GM12891 (cell line): ENCODE results near the gene BHLHA15.

Experiments used
- POLR2A ChIP-seq: IDR thresholded peaks from 2 replicates; pipeline ENCODE4 v1.6.1; 2011; ENCODE audit warnings: low read depth, low read length, control low read depth
- POLR2AphosphoS5 ChIP-seq: IDR thresholded peaks from 2 replicates; pipeline ENCODE4 v1.6.1; 2011; ENCODE audit warnings: low read depth, low read length, control low read depth
- TAF1 ChIP-seq: IDR thresholded peaks from 2 replicates; pipeline ENCODE4 v1.6.1; 2011; ENCODE audit warnings: low read depth, low read length, control low read depth

- no peak for TF ChIP-seq POLR2A
- TF ChIP-seq POLR2AphosphoS5 = no peak
- no peak for TF ChIP-seq TAF1
These were observed 7.8 kb upstream of the BHLHA15 start for GRCh38 chr7:98203261-98203963.
